IMR-90 (cell line): ENCODE results near the gene ANKRD10. TPM values are rescaled to one million over a fixed set of nuclear protein-coding genes. Genes with fewer than 3 reads are reported as not detected.

Source experiments
- ATAC-seq: fragments of 200-7000 bp; cut with Tn5 transposase; 2 replicates; pipeline ENCODE4 v1.9.1; 2020; ENCODE audit warnings: low read depth, mild to moderate bottlenecking, moderate library complexity
- BruUV-seq: library from RNA; stranded (reverse); fragments of 400-500 nt; replicated peaks from 2 replicates; lab custom pipeline; 2021; lab: Mats Ljungman, UMichigan
- CTCF ChIA-PET: fragments of 300-600 bp; formaldehyde crosslinking; extraction: SDS; loops from one replicate; lab custom pipeline; 2021; ENCODE audit warnings: antibody characterized with exemption; lab: Yijun Ruan, JAX
- POLR2A ChIA-PET: fragments of 300-600 bp; sonication (Branson Sonifier 250); formaldehyde crosslinking; loops from one replicate; lab custom pipeline; 2022; ENCODE audit warnings: antibody characterized with exemption; ENCODE audit not compliant: unreplicated experiment; lab: Charles Lee
- DNase-seq: peaks from one replicate; pipeline ENCODE4 v3.0.0; 2013
- H2AFZ ChIP-seq: replicated peaks from 2 replicates; pipeline ENCODE3; 2013; ENCODE audit warnings: low read length, mild to moderate bottlenecking; ENCODE audit not compliant: poor library complexity
- H2AK5ac ChIP-seq: 2 replicates; pipeline ENCODE4 v1.6.1; 2013; ENCODE audit warnings: low read depth, low read length, inconsistent platforms
- H2AK9ac ChIP-seq: replicated peaks from 2 replicates; pipeline ENCODE3; 2013; ENCODE audit warnings: mild to moderate bottlenecking, low read depth, low read length, moderate library complexity; ENCODE audit not compliant: poor library complexity
- H2BK120ac ChIP-seq: 2 replicates; pipeline ENCODE4 v1.6.1; 2013; ENCODE audit warnings: low read depth, low read length, inconsistent platforms
- H2BK15ac ChIP-seq: 3 replicates; pipeline ENCODE4 v1.6.1; 2013; ENCODE audit warnings: low read depth, low read length, inconsistent platforms
- H2BK20ac ChIP-seq: 2 replicates; pipeline ENCODE4 v1.6.1; 2013; ENCODE audit warnings: low read depth, mild to moderate bottlenecking, inconsistent platforms, low read length, moderate library complexity
- H2BK5ac ChIP-seq: 2 replicates; pipeline ENCODE4 v1.6.1; 2013; ENCODE audit warnings: mild to moderate bottlenecking, low read depth, low read length, inconsistent platforms; ENCODE audit not compliant: poor library complexity, severe bottlenecking
- H3K14ac ChIP-seq: replicated peaks from 2 replicates; pipeline ENCODE4 v1.6.1; 2013; ENCODE audit warnings: low read depth, low read length, inconsistent platforms
- H3K18ac ChIP-seq: 2 replicates; pipeline ENCODE4 v1.6.1; 2013; ENCODE audit warnings: low read depth, low read length, control low read depth
- H3K23ac ChIP-seq: 2 replicates; pipeline ENCODE4 v1.6.1; 2013; ENCODE audit warnings: low read depth, low read length, inconsistent platforms
- H3K27ac ChIP-seq: 2 replicates; pipeline ENCODE4 v1.5.1; 2013; ENCODE audit warnings: mild to moderate bottlenecking, control low read depth, low read length; ENCODE audit not compliant: insufficient read depth
- H3K27me3 ChIP-seq: 2 replicates; pipeline ENCODE4 v1.6.1; 2013; ENCODE audit warnings: low read length; ENCODE audit not compliant: control insufficient read depth, insufficient read depth
- H3K36me3 ChIP-seq: 2 replicates; pipeline ENCODE4 v1.6.1; 2013; ENCODE audit warnings: low read length, mixed read lengths; ENCODE audit not compliant: control insufficient read depth, insufficient read depth
- H3K4ac ChIP-seq: 2 replicates; pipeline ENCODE4 v1.6.1; 2013; ENCODE audit warnings: low read depth, low read length, inconsistent platforms
- H3K4me1 ChIP-seq: 2 replicates; pipeline ENCODE4 v1.6.1; 2013; ENCODE audit warnings: low read length, mixed read lengths; ENCODE audit not compliant: control insufficient read depth, insufficient read depth
- H3K4me2 ChIP-seq: 2 replicates; pipeline ENCODE4 v1.6.1; 2013; ENCODE audit warnings: low read depth, mild to moderate bottlenecking, control low read depth, low read length, moderate library complexity
- H3K4me3 ChIP-seq: 2 replicates; pipeline ENCODE4 v1.5.1; 2013; ENCODE audit warnings: low read depth, mild to moderate bottlenecking, control low read depth, low read length, moderate library complexity; ENCODE audit not compliant: insufficient read depth
- H3K56ac ChIP-seq: 2 replicates; pipeline ENCODE4 v1.6.1; 2013; ENCODE audit warnings: low read length, inconsistent platforms; ENCODE audit not compliant: insufficient read depth; ENCODE audit errors: extremely low read depth
- H3K79me1 ChIP-seq, 2 experiments: 2 replicates each; pipeline ENCODE4 v1.6.1; 2013; ENCODE audit warnings: low read length in 2 of 2, inconsistent platforms in 1 of 2, low read depth in 1 of 2
- H3K9ac ChIP-seq: 2 replicates; pipeline ENCODE4 v1.6.1; 2013; ENCODE audit warnings: low read depth, low read length, control low read depth
- H3K9me1 ChIP-seq: 2 replicates; pipeline ENCODE4 v1.6.1; 2013; ENCODE audit warnings: low read length, inconsistent platforms; ENCODE audit not compliant: insufficient read depth
- H3K9me3 ChIP-seq: 2 replicates; pipeline ENCODE4 v1.6.1; 2013; ENCODE audit warnings: low read length; ENCODE audit not compliant: control insufficient read depth, insufficient read depth
- H4K20me1 ChIP-seq: 2 replicates; pipeline ENCODE4 v1.6.1; 2013; ENCODE audit warnings: low read length, inconsistent platforms; ENCODE audit not compliant: insufficient read depth
- H4K5ac ChIP-seq: 2 replicates; pipeline ENCODE4 v1.6.1; 2013; ENCODE audit warnings: mild to moderate bottlenecking, low read depth, low read length, control low read depth
- H4K8ac ChIP-seq, 2 experiments: 2 replicates each; pipeline ENCODE4 v1.6.1; 2013; ENCODE audit warnings: low read depth in 2 of 2, low read length in 2 of 2, control low read depth in 1 of 2, inconsistent platforms in 1 of 2
- H4K91ac ChIP-seq: 2 replicates; pipeline ENCODE4 v1.6.1; 2013; ENCODE audit warnings: low read depth, low read length, inconsistent platforms; ENCODE audit not compliant: insufficient read depth
- FOS ChIP-seq: fragments of 150-350 bp; IDR thresholded peaks from 2 replicates; pipeline ENCODE4 v1.6.1; 2016; ENCODE audit warnings: low read depth, low read length
- MAFK ChIP-seq: IDR thresholded peaks from 2 replicates; pipeline ENCODE4 v1.6.1; 2012; ENCODE audit warnings: low read depth, low read length, improper control_type of control experiment
- WGBS, 2 experiments: methylation state at CpG; one replicate each; pipeline versions ENCODE4 v1.1.5 to v1.1.7; 2013; ENCODE audit warnings: missing lambda C conversion rate in 2 of 2; ENCODE audit not compliant: insufficient read length in 1 of 2; ENCODE audit errors: extremely low coverage in 2 of 2; 5-methylcytosine and 5-hydroxymethylcytosine counted together
- dilution Hi-C: fragments of 300-500 bp; cut with HindIII; formaldehyde crosslinking; loops from one replicate; pipeline ENCODE4 v1.14.3; 2018; ENCODE audit warnings: low sequenced_read_pairs; ENCODE audit not compliant: unreplicated experiment
- in situ Hi-C: fragments of 300-500 bp; cut with MboI; formaldehyde crosslinking; loops from 3 replicates; pipeline ENCODE4 v1.14.3; 2019; ENCODE audit warnings: low sequenced_read_pairs, inconsistent platforms, mixed read lengths
- intact Hi-C: fragments of 100-400 bp; cut with micrococcal nuclease; formaldehyde crosslinking; loops from 2 replicates; pipeline ENCODE4 v1.10.0; 2022
- polyA plus RNA-seq, 3 experiments: library from polyadenylated mRNA; depleted of rRNA; stranded (reverse); fragments of >200 nt; gene quantifications; 2 replicates each; pipeline ENCODE4 v1.2.3, GENCODE V29; 2012; ENCODE audit warnings: low replicate concordance in 1 of 3
- total RNA-seq: library from RNA; depleted of rRNA; stranded (reverse); fragments of >200 nt; gene quantifications from 2 replicates; pipeline ENCODE4 v1.2.3, GENCODE V29; 2012
- TF ChIP-seq, protein P1 (sequence below): conservative IDR thresholded peaks from 2 replicates; pipeline ENCODE4 v1.5.1; 2012; ENCODE audit warnings: mild to moderate bottlenecking, low read depth, low read length, improper control_type of control experiment

ANKRD10 gene
- total and polyA plus RNA-seq, 2 of the 4 experiments (the other 2 are of a cell fraction), result 18.3 to 31.1 TPM

DNA sequence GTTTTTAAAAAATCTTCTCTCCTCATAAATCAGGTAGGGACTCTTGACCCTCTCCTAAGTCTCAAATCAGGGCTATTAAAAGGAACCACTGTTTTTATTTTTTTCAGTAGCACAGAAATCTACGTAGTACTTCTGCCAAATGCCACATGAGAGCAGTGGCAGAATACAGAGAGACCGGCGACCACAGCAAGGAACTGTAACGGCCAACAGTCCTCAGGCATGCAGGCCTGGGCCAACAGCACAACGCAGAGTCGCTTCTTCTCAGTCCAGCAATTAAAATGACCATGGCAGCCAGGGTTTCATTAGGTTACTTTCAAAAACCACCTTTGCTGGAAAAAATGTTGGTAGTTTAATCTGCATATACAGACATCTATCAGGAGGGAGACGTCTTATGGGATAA, 34.2 kb downstream of the ANKRD10 start:
- ChIA-PET CTCF (no interaction called here), POLR2A (no interaction called here)
- Histone ChIP-seq H2AK5ac (no peak overlapping the region), H3K14ac (no peak overlapping the region), H3K9me1 (peaks cover 10% of the 10 kb centered on the region), H3K4me3 (no peak overlapping the region), H3K79me1 (peaks cover 0 to 7% of the 10 kb centered on the region in 2 experiments; a peak in 2 of 4 replicates), H2BK5ac (no peak overlapping the region), H3K23ac (no peak overlapping the region), H3K4me1 (peaks cover 9% of the 10 kb centered on the region), H2AK9ac (no peak overlapping the region), H2AFZ (no peak overlapping the region), H4K5ac (no peak overlapping the region), H3K27ac (no peak overlapping the region), H4K20me1 (no peaks in the 10 kb centered on the region), H3K9ac (no peak overlapping the region), H2BK15ac (no peak overlapping the region), H3K36me3 (peaks cover 5% of the 10 kb centered on the region; the same call in 1 of the 2 replicates), H3K18ac (no peak overlapping the region), H3K27me3 (no peaks in the 10 kb centered on the region), H3K56ac (no peak overlapping the region), H3K4me2 (no peak overlapping the region), H3K9me3 (no peaks in the 10 kb centered on the region), H2BK120ac (no peak overlapping the region), H4K8ac (no peak overlapping the region), H2BK20ac (no peak overlapping the region), H3K4ac (no peak overlapping the region), H4K91ac (no peak overlapping the region)
- intact Hi-C loops, result no loop called here
- no peak for ATAC-seq
- DNase-seq, result no peak
- in situ Hi-C loops, result no loop called here
- no TSS peak for BruUV-seq
- dilution Hi-C loops, result no loop called here
- 92% methylated on average over 4 of the region's 7 CpGs; no CpG with 5 or more reads in 1 of the 2 experiments for WGBS, 2 experiments
- no peak for TF ChIP-seq FOS
- no peak for TF ChIP-seq MAFK
- TF ChIP-seq, protein P1, sequence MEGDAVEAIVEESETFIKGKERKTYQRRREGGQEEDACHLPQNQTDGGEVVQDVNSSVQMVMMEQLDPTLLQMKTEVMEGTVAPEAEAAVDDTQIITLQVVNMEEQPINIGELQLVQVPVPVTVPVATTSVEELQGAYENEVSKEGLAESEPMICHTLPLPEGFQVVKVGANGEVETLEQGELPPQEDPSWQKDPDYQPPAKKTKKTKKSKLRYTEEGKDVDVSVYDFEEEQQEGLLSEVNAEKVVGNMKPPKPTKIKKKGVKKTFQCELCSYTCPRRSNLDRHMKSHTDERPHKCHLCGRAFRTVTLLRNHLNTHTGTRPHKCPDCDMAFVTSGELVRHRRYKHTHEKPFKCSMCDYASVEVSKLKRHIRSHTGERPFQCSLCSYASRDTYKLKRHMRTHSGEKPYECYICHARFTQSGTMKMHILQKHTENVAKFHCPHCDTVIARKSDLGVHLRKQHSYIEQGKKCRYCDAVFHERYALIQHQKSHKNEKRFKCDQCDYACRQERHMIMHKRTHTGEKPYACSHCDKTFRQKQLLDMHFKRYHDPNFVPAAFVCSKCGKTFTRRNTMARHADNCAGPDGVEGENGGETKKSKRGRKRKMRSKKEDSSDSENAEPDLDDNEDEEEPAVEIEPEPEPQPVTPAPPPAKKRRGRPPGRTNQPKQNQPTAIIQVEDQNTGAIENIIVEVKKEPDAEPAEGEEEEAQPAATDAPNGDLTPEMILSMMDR, result no peak
